Ectodermal cell (in vitro differentiated cells): ENCODE results near the gene PPP2R1B.

Source experiments
- H3K27ac ChIP-seq: 2 replicates; pipeline ENCODE4 v1.7.0; 2013; ENCODE audit warnings: mild to moderate bottlenecking, low read depth, low read length; ENCODE audit not compliant: insufficient read depth, poor library complexity, severe bottlenecking
- H3K27me3 ChIP-seq: 2 replicates; pipeline ENCODE4 v1.7.0; 2013; ENCODE audit warnings: mild to moderate bottlenecking, low read length; ENCODE audit not compliant: insufficient read depth, control insufficient read depth, poor library complexity, severe bottlenecking
- H3K36me3 ChIP-seq: one replicate; pipeline ENCODE4 v1.7.0; 2013; ENCODE audit warnings: low read length; ENCODE audit not compliant: control insufficient read depth, insufficient read depth
- H3K4me1 ChIP-seq: one replicate; pipeline ENCODE4 v1.7.0; 2013; ENCODE audit warnings: low read length; ENCODE audit not compliant: control insufficient read depth, insufficient read depth
- H3K4me3 ChIP-seq: 2 replicates; pipeline ENCODE4 v1.7.0; 2013; ENCODE audit warnings: low read depth, low read length, control low read depth; ENCODE audit not compliant: insufficient read depth
- H3K9me3 ChIP-seq: 2 replicates; pipeline ENCODE4 v1.7.0; 2013; ENCODE audit warnings: mild to moderate bottlenecking, low read length, moderate library complexity; ENCODE audit not compliant: control insufficient read depth
- WGBS, 2 experiments: methylation state at CpG; one replicate each; pipeline ENCODE4 v1.1.7; 2013; ENCODE audit warnings: missing lambda C conversion rate in 2 of 2; 5-methylcytosine and 5-hydroxymethylcytosine counted together

Gene PPP2R1B

GRCh38 chr11:111756097-111756496 lies 10.1 kb downstream of the PPP2R1B start:
- no peaks in the 10 kb centered on the region for H3K4me1 ChIP-seq
- no peaks in the 10 kb centered on the region for H3K9me3 ChIP-seq
- H3K36me3 ChIP-seq: peaks cover 53% of the 10 kb centered on the region
- H3K4me3 ChIP-seq: no peak overlapping the region
- no peak overlapping the region for H3K27ac ChIP-seq
- WGBS, 2 experiments: 91 to 96% methylated on average over 6 of the region's 6 CpGs
- H3K27me3 ChIP-seq: no peaks in the 10 kb centered on the region

- Histone ChIP-seq H3K27ac (no peak overlapping the region), H3K4me1 (no peaks in the 10 kb centered on the region), H3K4me3 (no peak overlapping the region), H3K36me3 (peaks cover 52% of the 10 kb centered on the region), H3K27me3 (no peaks in the 10 kb centered on the region), H3K9me3 (no peaks in the 10 kb centered on the region)
These were observed 16.5 kb downstream of the PPP2R1B start for GRCh38 chr11:111749646-111750045.

- Histone ChIP-seq H3K27me3 (no peaks in the 10 kb centered on the region), H3K4me3 (no peak overlapping the region), H3K9me3 (no peaks in the 10 kb centered on the region), H3K27ac (no peak overlapping the region), H3K36me3 (peaks cover 47% of the 10 kb centered on the region), H3K4me1 (no peaks in the 10 kb centered on the region)
- WGBS, 2 experiments: 86 to 90% methylated on average over 7 of the region's 7 CpGs
These were observed 18.0 kb downstream of the PPP2R1B start for GRCh38 chr11:111748035-111748804.

GRCh38 chr11:111745719-111746504 lies 20.3 kb downstream of the PPP2R1B start:
- Histone ChIP-seq H3K4me1 (no peaks in the 10 kb centered on the region), H3K27ac (no peak overlapping the region), H3K36me3 (peaks cover 38% of the 10 kb centered on the region), H3K4me3 (no peak overlapping the region), H3K9me3 (no peaks in the 10 kb centered on the region), H3K27me3 (no peaks in the 10 kb centered on the region)
- 96 to 97% methylated on average over 6 of the region's 6 CpGs for WGBS, 2 experiments

- Histone ChIP-seq H3K27me3 (no peaks in the 10 kb centered on the region), H3K9me3 (no peaks in the 10 kb centered on the region), H3K27ac (no peak overlapping the region), H3K4me3 (no peak overlapping the region), H3K36me3 (peaks cover 33% of the 10 kb centered on the region), H3K4me1 (no peaks in the 10 kb centered on the region)
- 97 to 98% methylated on average over 2 of the region's 2 CpGs for WGBS, 2 experiments
These were observed 22.5 kb downstream of the PPP2R1B start for GRCh38 chr11:111743700-111744099.

GRCh38 chr11:111741751-111742150 lies 24.4 kb downstream of the PPP2R1B start:
- no peak overlapping the region for H3K27ac ChIP-seq
- H3K27me3 ChIP-seq: no peaks in the 10 kb centered on the region
- H3K4me3 ChIP-seq: no peak overlapping the region
- no peaks in the 10 kb centered on the region for H3K9me3 ChIP-seq
- peaks cover 6% of the 10 kb centered on the region for H3K4me1 ChIP-seq
- H3K36me3 ChIP-seq: peaks cover 17% of the 10 kb centered on the region
- WGBS, 2 experiments: 92 to 97% methylated on average over 2 of the region's 2 CpGs

GRCh38 chr11:111739299-111739698 lies 26.9 kb downstream of the PPP2R1B start:
- Histone ChIP-seq H3K4me3 (no peak overlapping the region), H3K27me3 (no peaks in the 10 kb centered on the region), H3K4me1 (peaks cover 14% of the 10 kb centered on the region), H3K36me3 (peaks cover 6% of the 10 kb centered on the region), H3K27ac (no peak overlapping the region), H3K9me3 (no peaks in the 10 kb centered on the region)
- WGBS, 2 experiments: 43% methylated on average over 2 of the region's 2 CpGs

- H3K36me3 ChIP-seq: no peaks in the 10 kb centered on the region
- H3K27ac ChIP-seq: no peak overlapping the region
- H3K9me3 ChIP-seq: no peaks in the 10 kb centered on the region
- H3K4me1 ChIP-seq: peaks cover 24% of the 10 kb centered on the region
- no peaks in the 10 kb centered on the region for H3K27me3 ChIP-seq
- WGBS, 2 experiments: 95% methylated on average over 14 of the region's 14 CpGs
- H3K4me3 ChIP-seq: no peak overlapping the region
These were observed 28.6 kb downstream of the PPP2R1B start for GRCh38 chr11:111737444-111738210.

GRCh38 chr11:111736621-111737443 lies 29.4 kb downstream of the PPP2R1B start:
- Histone ChIP-seq H3K27ac (no peak overlapping the region), H3K9me3 (no peaks in the 10 kb centered on the region), H3K4me3 (no peak overlapping the region), H3K4me1 (peaks cover 24% of the 10 kb centered on the region), H3K27me3 (no peaks in the 10 kb centered on the region), H3K36me3 (no peaks in the 10 kb centered on the region)
- WGBS, 2 experiments: 95 to 97% methylated on average over 15 of the region's 15 CpGs
